GM19240 (cell line): ENCODE measurements around the gene FGF14.
"Not testable (repeated sequence)": the region's sequence is repeated elsewhere in the genome, so short reads cannot be mapped to it uniquely, and the experiment has no call there.

Experiments used
- DNase-seq: peaks from one replicate; pipeline ENCODE4 v3.0.0; 2011; ENCODE audit warnings: low spot score; ENCODE audit not compliant: insufficient read length

Gene FGF14

GRCh38 chr13:102139626-102140025 is 262.2 kb downstream of the FGF14 start:
- DNase-seq, result no peak

GRCh38 chr13:102138635-102139190 is 263.1 kb downstream of the FGF14 start:
- DNase-seq, result no peak

DNA sequence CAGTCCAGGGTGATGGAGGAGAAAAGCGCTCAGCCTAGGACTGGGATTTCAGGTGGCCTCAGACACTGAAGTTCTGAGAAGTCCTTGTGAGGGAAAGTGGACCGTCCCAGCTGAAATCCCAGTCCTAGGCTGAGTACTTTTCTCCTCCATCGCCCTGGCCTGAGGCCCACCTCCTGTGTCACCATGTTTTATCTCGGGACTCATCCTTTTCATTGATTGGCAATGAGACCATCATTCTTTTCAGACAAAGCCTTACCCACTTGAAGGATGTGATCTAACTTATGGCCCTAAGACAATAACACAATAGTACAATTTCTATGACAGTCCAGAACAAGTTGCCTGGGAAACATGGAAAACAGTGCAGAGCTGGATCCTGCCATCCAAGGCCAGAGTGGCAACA is 263.9 kb downstream of the FGF14 start:
- DNase-seq, result not testable (repeated sequence)

- DNase-seq, result no peak
Measured at GRCh38 chr13:102136735-102137296, 265.0 kb downstream of the FGF14 start.

GRCh38 chr13:102132777-102133295 is 269.0 kb downstream of the FGF14 start:
- no peak for DNase-seq

GRCh38 chr13:102131246-102131645 is 270.6 kb downstream of the FGF14 start:
- no peak for DNase-seq

DNA sequence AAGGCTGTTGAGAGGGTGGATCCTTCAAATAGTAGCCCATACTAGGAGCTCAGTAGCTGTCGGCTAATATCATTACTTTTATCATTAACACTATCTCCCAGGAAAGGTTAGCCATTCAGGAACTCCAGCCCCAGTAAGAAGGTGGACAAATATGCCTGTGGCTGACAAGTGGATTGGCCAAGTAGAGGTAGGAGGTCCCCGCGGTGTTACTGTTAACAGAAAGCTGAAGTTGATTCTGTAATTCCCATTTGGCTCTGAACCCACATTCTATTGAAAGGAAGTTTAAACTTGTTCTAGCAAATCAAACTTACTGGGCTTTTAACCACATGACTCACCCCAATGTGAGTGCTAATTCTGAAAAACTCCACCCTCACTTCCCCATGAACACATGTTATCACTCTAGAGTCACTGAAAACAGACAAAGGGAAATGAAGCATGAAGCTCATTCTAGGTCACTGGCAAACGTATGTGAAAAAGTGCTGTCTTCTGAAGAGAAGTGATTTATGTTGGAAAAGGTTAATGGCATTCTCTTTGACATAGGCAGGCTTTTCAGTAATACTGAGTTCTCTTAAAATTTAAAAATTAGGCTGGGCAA is 273.5 kb downstream of the FGF14 start:
- DNase-seq, result no peak

GRCh38 chr13:102127153-102127552 is 274.7 kb downstream of the FGF14 start:
- DNase-seq, result no peak

- DNase-seq, result no peak
Measured at GRCh38 chr13:102122147-102122546, 279.7 kb downstream of the FGF14 start.

DNA sequence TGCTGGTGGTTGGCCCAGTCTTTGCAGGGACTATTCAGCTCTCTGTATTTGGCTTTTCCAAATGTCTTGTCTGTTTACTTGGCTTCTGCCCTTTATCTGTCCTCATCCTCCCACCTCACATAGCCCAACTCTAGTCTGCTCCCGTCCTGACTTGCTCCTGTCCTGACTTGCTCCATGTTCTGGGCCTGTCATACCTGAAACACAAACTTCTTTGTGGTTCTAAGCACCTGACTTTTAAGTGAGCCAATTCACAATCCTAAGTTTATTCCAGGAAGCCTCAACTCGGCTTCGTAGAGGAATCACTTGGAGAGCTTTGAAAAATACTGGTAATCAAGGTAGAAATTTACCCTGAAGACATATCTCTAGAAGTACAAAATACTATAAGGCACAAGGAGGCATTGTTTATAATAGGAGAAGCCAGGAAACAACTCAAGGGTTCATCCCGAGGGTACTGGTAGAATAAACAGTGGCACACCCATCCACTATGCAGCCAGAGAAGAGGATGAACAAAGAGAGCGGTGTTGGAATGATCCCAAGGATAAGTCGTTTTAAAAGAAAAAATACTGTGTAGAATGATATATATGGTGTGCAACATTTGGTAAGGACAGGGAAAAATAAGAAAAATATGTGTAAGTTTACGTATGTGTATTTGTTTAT is 284.5 kb downstream of the FGF14 start:
- no peak for DNase-seq

- no peak for DNase-seq
Measured at GRCh38 chr13:102103469-102103868, 298.4 kb downstream of the FGF14 start.

DNA sequence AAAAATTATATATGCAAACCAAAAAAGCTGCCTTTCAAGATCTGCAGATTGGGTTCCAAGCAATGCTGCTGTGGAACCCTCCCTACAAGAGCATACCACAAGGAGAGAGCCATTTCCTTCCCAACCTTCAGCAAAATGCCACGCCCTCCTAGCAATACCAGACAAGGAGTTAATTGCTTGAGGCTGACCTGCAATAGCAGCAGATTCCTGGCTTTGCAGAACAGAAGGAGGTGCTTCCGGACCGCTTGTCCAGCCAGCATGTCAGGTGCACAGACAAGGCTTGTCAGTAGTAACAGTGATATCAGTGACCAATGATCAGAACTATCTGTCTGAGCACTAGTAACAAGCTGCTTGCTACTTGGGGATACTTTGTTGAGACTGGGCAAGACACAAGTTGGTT is 301.6 kb downstream of the FGF14 start:
- DNase-seq, result no peak

DNA sequence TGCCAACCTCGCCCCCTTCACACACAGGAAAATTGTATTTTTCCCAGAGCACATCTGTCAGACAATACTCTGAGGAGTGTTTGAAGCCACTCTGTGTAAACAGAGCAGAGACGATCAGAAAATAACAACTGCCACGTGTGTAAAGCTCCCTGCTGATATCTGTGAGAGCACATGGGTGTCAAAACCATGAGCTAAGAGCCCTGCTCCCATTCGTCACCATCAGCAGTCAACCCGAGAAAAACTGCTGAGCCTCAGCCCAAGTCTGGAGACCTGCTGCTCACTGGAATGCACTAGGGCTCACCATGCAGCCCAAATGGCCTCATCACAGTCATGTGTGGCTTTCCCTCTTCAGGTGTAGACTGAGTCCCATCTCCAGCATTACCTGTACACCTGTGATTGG is 304.1 kb downstream of the FGF14 start:
- no peak for DNase-seq

- not testable (repeated sequence) for DNase-seq
Measured at GRCh38 chr13:102093288-102093687, 308.6 kb downstream of the FGF14 start.

DNA sequence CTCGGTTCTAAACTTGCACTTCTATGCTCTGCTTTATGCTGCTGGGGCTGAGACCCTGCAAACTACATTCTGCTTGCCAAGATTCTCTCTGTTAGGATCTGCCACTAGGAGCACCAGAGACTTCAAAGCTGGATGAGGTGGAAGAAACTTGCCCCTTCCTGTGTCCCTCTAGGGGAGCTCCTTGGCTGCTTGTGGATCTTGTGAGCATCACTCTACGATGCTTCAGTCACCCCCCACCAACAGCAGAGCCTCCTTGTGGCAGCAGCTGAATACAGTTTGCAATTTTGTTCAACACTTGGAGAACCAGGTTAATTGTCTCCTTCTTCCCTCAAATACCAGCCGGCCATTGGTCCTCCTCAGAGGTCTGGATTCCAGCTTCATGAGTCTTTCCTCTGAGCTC is 310.6 kb downstream of the FGF14 start:
- DNase-seq, result no peak

DNA sequence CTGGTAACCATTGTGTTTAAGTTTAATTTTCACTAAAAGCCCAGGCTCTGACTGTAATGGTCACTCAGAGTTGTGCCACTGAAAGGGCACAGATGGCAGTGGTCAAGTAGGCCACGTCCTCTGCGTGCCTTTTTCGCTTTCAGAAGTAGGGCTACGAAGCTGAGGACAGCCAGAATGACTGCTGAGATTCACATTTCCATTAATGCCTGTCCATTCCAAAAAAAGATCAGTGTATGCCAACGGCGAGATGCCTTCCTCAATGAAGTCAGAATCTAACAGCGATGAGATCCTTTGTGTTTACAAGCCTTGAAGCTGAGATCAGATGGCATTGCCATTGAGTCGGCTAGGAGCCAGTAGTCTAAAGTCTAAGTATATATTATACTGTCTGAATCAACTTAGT is 311.3 kb downstream of the FGF14 start:
- DNase-seq, result no peak

DNA sequence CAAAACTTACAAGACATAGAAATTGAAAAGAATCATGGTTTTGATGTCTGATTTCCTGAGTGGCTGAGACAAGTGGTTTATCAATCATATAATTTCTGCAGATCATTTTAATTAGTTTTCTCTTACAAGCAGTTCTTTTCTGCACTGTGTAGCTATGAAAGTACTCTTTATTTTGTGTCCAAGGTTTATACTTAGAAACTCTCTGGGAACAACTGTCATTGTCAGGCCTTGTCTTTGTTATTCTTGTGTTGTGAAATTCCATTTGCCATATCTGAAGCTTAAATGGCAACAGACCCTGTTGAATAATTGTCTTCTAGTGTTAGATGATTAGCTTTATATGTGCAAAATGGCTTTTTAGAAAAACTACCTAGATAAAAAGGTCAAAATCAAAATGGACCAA is 312.1 kb downstream of the FGF14 start:
- DNase-seq, result no peak

GRCh38 chr13:102089177-102089576 is 312.7 kb downstream of the FGF14 start:
- no peak for DNase-seq

DNA sequence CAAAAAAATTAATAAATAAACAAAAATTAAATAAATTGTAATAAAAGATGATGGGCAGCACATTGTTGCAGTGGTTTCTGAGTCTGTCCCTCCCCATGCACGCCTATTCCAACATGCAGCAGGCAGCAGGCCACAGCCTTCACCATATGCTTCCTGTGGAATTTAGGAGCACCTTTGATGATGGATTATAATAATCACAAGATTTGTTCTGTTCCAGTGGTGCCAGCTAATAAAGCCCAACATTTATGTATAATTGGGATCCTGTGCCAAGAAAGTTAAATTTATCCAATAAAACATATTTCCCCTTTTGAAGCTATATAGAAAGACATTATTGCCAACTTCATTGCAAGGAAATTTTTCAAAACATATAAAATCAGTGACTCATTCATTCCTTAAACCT is 328.6 kb downstream of the FGF14 start:
- no peak for DNase-seq

- DNase-seq, result no peak
Measured at GRCh38 chr13:102071711-102072110, 330.1 kb downstream of the FGF14 start.

DNA sequence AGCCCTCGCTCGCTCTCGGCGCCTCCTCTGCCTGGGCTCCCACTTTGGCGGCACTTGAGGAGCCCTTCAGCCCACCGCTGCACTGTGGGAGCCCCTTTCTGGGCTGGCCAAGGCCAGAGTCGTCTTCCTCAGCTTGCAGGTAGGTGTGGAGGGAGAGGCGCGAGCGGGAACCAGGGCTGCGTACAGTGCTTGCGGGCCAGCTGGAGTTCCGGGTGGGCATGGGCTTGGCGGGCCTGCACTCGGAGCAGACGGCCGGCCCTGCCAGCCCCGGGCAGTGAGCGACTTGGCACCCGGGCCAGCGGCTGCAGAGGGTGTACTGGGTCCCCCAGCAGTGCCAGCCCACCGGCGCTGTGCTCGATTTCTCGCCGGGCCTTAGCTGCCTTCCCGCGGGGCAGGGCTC is 333.5 kb downstream of the FGF14 start:
- not testable (repeated sequence) for DNase-seq

DNA sequence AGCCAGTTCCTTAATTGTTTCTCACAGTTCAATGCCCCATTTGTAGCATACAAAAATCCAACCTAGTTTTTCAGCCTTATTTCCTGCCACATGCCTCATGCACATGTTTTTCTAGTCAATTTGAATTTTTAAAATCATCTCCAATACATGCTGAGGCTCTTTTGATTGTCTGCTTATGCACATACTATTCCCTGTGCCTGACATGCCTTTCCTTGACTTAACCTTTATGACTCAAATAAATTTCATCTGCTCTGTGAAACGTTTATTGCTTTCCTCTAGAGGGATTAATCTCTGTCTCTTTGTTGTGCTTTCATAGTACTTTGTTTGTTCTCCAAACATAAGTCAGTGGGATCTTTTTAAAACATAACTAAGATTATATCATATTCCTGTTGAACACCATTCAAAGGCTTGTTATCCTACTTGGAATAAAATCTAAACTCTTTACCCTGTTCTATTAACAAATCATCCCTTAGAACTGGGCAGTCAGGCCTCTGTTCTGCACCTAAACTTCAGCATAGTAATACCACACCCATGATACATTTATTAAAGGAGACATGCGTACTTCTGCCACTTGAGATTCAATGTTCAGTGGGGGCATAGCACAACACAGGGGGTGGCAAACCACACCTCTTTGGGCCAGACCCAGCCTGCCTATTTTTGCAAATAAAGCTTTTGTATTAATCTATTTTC is 346.6 kb downstream of the FGF14 start:
- no peak for DNase-seq
